ENCODE data around the gene MCM6.

- TF ChIP-seq CTCF (IDR thresholded peaks at IDR 0.05; ENCODE audit: insufficient read depth, low read length, poor library complexity, severe bottlenecking) (no peak), EZH2phosphoT487 (conservative IDR thresholded peaks at IDR 0.05; ENCODE audit: low read length) (no peak)
Measured at GRCh38 chr2:135844301-135844895, 31.8 kb downstream of the MCM6 start.

Data from SU-DHL-6 (cell line).